Measurements from ENCODE around the gene MRPL30. TPM values are rescaled to one million over a fixed set of nuclear protein-coding genes. Genes with fewer than 3 reads are reported as not detected.

Gene MRPL30
- total RNA-seq, 1 experiment from 2014 or later = 28.7 TPM

DNA sequence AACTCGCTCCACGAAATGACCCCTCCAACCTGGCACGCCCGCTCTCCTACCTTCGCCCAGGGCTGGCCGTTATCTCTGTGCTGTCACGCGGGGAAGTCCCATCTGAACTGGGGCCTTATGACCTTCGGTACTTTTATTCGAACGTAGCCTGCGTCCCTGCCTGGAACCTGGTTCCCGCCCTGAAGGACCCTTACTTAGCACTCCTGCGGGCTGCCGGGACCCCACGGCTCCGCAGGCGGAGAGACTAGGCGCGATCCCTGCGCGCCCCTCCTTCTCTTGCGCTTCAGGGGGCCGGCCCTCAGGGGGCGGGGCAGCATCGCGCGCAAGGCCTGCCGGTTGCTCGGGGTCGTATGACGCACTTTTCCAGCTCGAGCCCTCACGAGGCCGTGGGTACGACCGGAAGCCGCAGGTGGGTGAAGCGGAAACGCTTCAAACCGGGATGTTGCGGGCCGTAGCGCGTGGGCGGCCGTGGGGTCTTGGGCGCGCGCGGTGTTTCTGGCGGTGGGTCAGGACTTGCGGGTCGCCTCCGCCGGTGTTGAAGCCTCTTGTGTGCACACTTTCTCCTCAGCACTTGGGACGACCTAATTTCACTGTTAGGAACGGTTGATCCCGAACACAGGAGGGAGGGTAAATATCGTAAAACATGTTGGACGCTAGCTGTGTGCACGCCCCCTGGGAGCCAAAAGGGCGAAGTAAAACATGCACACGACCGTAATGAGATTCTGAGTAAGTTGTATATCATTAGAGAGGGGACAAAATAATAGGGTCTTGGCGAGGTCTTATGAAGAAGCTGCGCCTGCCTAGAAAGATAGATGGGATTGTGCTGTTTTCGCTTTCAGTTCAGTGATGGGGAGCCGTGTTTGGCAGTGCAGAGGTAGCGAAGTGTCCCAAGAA, 26.1 kb upstream of the MRPL30 start, which contains the start of the genes LIPT1 and TSGA10 (continued):
- TF ChIP-seq E2F4 (CRISPR knock-in tag; IDR thresholded peaks at IDR 0.05; ENCODE audit: borderline replicate concordance, low read depth) = no peak
- TF ChIP-seq MXD4 (CRISPR knock-in tag; IDR thresholded peaks at IDR 0.05; ENCODE audit: borderline replicate concordance) = no peak
- TF ChIP-seq CDX4 (CRISPR knock-in tag; IDR thresholded peaks at IDR 0.05; ENCODE audit: borderline replicate concordance) = no peak
- TF ChIP-seq ARID4B (CRISPR knock-in tag; IDR thresholded peaks at IDR 0.05; ENCODE audit: borderline replicate concordance) = peak; percentile 90; the same call in 1 of the 2 replicates
- TF ChIP-seq ATF2 (CRISPR knock-in tag; IDR thresholded peaks at IDR 0.05; ENCODE audit: borderline replicate concordance, low read depth) = no peak; the same call in 1 of the 2 replicates
- no peak for TF ChIP-seq AFF4 (CRISPR knock-in tag; IDR thresholded peaks at IDR 0.05; ENCODE audit: borderline replicate concordance)
- TF ChIP-seq TP53 (CRISPR knock-in tag; IDR thresholded peaks at IDR 0.05) = peak; percentile 95; the same call in 1 of the 2 replicates
- no peak for TF ChIP-seq ERG (CRISPR knock-in tag; IDR thresholded peaks at IDR 0.05)
- peak; percentile 78; the same call in 1 of the 2 replicates for TF ChIP-seq ZNF281 (CRISPR knock-in tag; IDR thresholded peaks at IDR 0.05)
- TF ChIP-seq, protein P1, sequence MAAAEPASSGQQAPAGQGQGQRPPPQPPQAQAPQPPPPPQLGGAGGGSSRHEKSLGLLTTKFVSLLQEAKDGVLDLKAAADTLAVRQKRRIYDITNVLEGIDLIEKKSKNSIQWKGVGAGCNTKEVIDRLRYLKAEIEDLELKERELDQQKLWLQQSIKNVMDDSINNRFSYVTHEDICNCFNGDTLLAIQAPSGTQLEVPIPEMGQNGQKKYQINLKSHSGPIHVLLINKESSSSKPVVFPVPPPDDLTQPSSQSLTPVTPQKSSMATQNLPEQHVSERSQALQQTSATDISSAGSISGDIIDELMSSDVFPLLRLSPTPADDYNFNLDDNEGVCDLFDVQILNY (CRISPR knock-in tag; IDR thresholded peaks at IDR 0.05) = peak; percentile 95
- 0 out of 2 replicates have a peak, but pooled peaks have one; percentile 23 for TF ChIP-seq ZNF416 (CRISPR knock-in tag; IDR thresholded peaks at IDR 0.05)
- TF ChIP-seq, protein P2, sequence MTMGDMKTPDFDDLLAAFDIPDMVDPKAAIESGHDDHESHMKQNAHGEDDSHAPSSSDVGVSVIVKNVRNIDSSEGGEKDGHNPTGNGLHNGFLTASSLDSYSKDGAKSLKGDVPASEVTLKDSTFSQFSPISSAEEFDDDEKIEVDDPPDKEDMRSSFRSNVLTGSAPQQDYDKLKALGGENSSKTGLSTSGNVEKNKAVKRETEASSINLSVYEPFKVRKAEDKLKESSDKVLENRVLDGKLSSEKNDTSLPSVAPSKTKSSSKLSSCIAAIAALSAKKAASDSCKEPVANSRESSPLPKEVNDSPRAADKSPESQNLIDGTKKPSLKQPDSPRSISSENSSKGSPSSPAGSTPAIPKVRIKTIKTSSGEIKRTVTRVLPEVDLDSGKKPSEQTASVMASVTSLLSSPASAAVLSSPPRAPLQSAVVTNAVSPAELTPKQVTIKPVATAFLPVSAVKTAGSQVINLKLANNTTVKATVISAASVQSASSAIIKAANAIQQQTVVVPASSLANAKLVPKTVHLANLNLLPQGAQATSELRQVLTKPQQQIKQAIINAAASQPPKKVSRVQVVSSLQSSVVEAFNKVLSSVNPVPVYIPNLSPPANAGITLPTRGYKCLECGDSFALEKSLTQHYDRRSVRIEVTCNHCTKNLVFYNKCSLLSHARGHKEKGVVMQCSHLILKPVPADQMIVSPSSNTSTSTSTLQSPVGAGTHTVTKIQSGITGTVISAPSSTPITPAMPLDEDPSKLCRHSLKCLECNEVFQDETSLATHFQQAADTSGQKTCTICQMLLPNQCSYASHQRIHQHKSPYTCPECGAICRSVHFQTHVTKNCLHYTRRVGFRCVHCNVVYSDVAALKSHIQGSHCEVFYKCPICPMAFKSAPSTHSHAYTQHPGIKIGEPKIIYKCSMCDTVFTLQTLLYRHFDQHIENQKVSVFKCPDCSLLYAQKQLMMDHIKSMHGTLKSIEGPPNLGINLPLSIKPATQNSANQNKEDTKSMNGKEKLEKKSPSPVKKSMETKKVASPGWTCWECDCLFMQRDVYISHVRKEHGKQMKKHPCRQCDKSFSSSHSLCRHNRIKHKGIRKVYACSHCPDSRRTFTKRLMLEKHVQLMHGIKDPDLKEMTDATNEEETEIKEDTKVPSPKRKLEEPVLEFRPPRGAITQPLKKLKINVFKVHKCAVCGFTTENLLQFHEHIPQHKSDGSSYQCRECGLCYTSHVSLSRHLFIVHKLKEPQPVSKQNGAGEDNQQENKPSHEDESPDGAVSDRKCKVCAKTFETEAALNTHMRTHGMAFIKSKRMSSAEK (CRISPR knock-in tag; IDR thresholded peaks at IDR 0.05; ENCODE audit: borderline replicate concordance) = no peak
